Measurements from ENCODE around the gene SRSF3. TPM values are rescaled to one million over a fixed set of nuclear protein-coding genes. Genes with fewer than 3 reads are reported as not detected.

The SRSF3 gene
- total and polyA plus RNA-seq, 9 of the 15 experiments (the other 6 are each of a cell fraction or from before 2014, with no cell fraction given), result 337 to 1,200 (median 518) TPM

GRCh38 chr6:36594029-36594815 lies at the start of gene SRSF3 (continued):
- TF ChIP-seq ZBTB40 (IDR thresholded peaks at IDR 0.05) (no peak), ZBTB40 (CRISPR knock-in tag; IDR thresholded peaks at IDR 0.05) (0 out of 2 replicates have a peak, but pooled peaks have one; percentile 23), KLF6 (CRISPR knock-in tag; IDR thresholded peaks at IDR 0.05; ENCODE audit: borderline replicate concordance) (peak; percentile 72; the same call in 1 of the 2 replicates), IRF9 (tag; IDR thresholded peaks at IDR 0.05) (peak; percentile 30; the same call in 1 of the 2 replicates), GTF2A2 (tag; IDR thresholded peaks at IDR 0.05) (peak; percentile 97), GABPB2 (CRISPR knock-in tag; conservative IDR thresholded peaks at IDR 0.05) (0 out of 2 replicates have a peak, but pooled peaks have one; percentile 14), ATF1 (CRISPR knock-in tag; IDR thresholded peaks at IDR 0.05) (peak; percentile 72), ATF1 (tag; IDR thresholded peaks at IDR 0.05) (peak; percentile 98), CHCHD3 (CRISPR knock-in tag; IDR thresholded peaks at IDR 0.05) (peak; percentile 95), EWSR1 (IDR thresholded peaks at IDR 0.05; ENCODE audit: borderline replicate concordance, low read depth, partially characterized antibody) (no peak), MAX (CRISPR knock-in tag; IDR thresholded peaks at IDR 0.05) (peak; percentile 85), SMAD4 (CRISPR knock-in tag; conservative IDR thresholded peaks at IDR 0.05) (peak; percentile 94), FOXO4 (CRISPR knock-in tag; IDR thresholded peaks at IDR 0.05) (no peak)
